CD14-positive monocyte (primary cell): ENCODE results near the gene ARF5. TPM values are rescaled to one million over a fixed set of nuclear protein-coding genes. Genes with fewer than 3 reads are reported as not detected.

Experiments used
- DNase-seq, 3 donors: peaks; one replicate each; pipeline ENCODE4 v3.0.0-alpha.2; 2011 to 2022
- H2AFZ ChIP-seq: 2 replicates; pipeline ENCODE4 v1.6.0; 2012; ENCODE audit warnings: mild to moderate bottlenecking, low read depth, low read length, inconsistent platforms; ENCODE audit not compliant: insufficient read depth, poor library complexity, severe bottlenecking
- H3K27ac ChIP-seq, 2 donors: 1 replicate in 1 of 2; 2 replicates in 1 of 2; pipeline ENCODE4 v1.5.1; 2012 to 2013; ENCODE audit warnings: low read length in 2 of 2, control low read depth in 1 of 2, inconsistent platforms in 1 of 2, low read depth in 1 of 2, mild to moderate bottlenecking in 1 of 2
- H3K27me3 ChIP-seq, 2 donors: one replicate each; pipeline versions ENCODE4 v1.6.0 to v1.6.1; 2011 to 2013; ENCODE audit warnings: low read length in 2 of 2; ENCODE audit not compliant: control insufficient read depth in 2 of 2, insufficient read depth in 2 of 2
- H3K36me3 ChIP-seq, 2 donors: replicated peaks in 1 of 2; 1 replicate in 1 of 2; 2 replicates in 1 of 2; pipeline versions ENCODE4 v1.5.1 to v1.6.1; 2012 to 2013; ENCODE audit warnings: low read length in 2 of 2, control low read depth in 1 of 2, inconsistent platforms in 1 of 2, mild to moderate bottlenecking in 1 of 2; ENCODE audit not compliant: insufficient read depth in 2 of 2, control insufficient read depth in 1 of 2
- H3K4me1 ChIP-seq, 2 donors: 1 replicate in 1 of 2; 2 replicates in 1 of 2; pipeline versions ENCODE4 v1.5.1 to v1.6.1; 2012 to 2013; ENCODE audit warnings: low read length in 2 of 2, control low read depth in 1 of 2, inconsistent platforms in 1 of 2, mild to moderate bottlenecking in 1 of 2, moderate library complexity in 1 of 2; ENCODE audit not compliant: insufficient read depth in 2 of 2, control insufficient read depth in 1 of 2
- H3K4me2 ChIP-seq: replicated peaks from 2 replicates; pipeline ENCODE3; 2012; ENCODE audit warnings: low read length, moderate library complexity, mild to moderate bottlenecking; ENCODE audit not compliant: poor library complexity, severe bottlenecking; ENCODE audit errors: extremely low read depth
- H3K4me3 ChIP-seq, 3 experiments: fragments of 200-600 bp in 1 of 3; sonication (generic) in 1 of 3; replicated peaks in 1 of 3; 1 replicate in 2 of 3; 2 replicates in 1 of 3; pipeline ENCODE4 v1.5.1; 2011 to 2013; ENCODE audit warnings: low read length in 3 of 3, mild to moderate bottlenecking in 3 of 3, control low read depth in 2 of 3, low read depth in 2 of 3, inconsistent platforms in 1 of 3, moderate library complexity in 1 of 3
- H3K79me2 ChIP-seq: 2 replicates; pipeline ENCODE4 v1.6.0; 2012; ENCODE audit warnings: mild to moderate bottlenecking, control low read depth, inconsistent platforms, low read length, moderate library complexity; ENCODE audit not compliant: insufficient read depth
- H3K9ac ChIP-seq: 2 replicates; pipeline ENCODE4 v1.6.0; 2017; ENCODE audit warnings: low read length, mild to moderate bottlenecking; ENCODE audit not compliant: insufficient read depth, poor library complexity, severe bottlenecking
- H3K9me3 ChIP-seq, 2 donors: replicated peaks in 1 of 2; 1 replicate in 1 of 2; 2 replicates in 1 of 2; pipeline versions ENCODE4 v1.5.1 to v1.6.1; 2012 to 2013; ENCODE audit warnings: low read length in 2 of 2, control low read depth in 1 of 2; ENCODE audit not compliant: control insufficient read depth in 1 of 2, insufficient read depth in 1 of 2
- H4K20me1 ChIP-seq: 2 replicates; pipeline ENCODE4 v1.6.0; 2012; ENCODE audit warnings: mild to moderate bottlenecking, low read length, control low read depth, moderate library complexity; ENCODE audit not compliant: insufficient read depth
- H3K27ac Mint-ChIP-seq, 7 donors: one replicate each; pipeline ENCODE4 v1.8.0; 2020; ENCODE audit warnings: mild to moderate bottlenecking in 7 of 7, mixed read lengths in 7 of 7, moderate library complexity in 6 of 7, inconsistent platforms in 2 of 7
- H3K27me3 Mint-ChIP-seq, 3 donors: one replicate each; pipeline ENCODE4 v1.8.0; 2021 to 2022; ENCODE audit warnings: low read depth in 3 of 3, mild to moderate bottlenecking in 3 of 3, mixed read lengths in 3 of 3, moderate library complexity in 3 of 3, inconsistent platforms in 1 of 3
- H3K36me3 Mint-ChIP-seq, 2 donors: one replicate each; pipeline ENCODE4 v1.8.0; 2020; ENCODE audit warnings: mixed read lengths in 2 of 2, inconsistent platforms in 1 of 2, mild to moderate bottlenecking in 1 of 2
- H3K4me1 Mint-ChIP-seq: one replicate; pipeline ENCODE4 v1.8.0; 2020; ENCODE audit warnings: mild to moderate bottlenecking, mixed read lengths
- H3K4me3 Mint-ChIP-seq, 2 donors: one replicate each; pipeline ENCODE4 v1.8.0; 2020; ENCODE audit warnings: mild to moderate bottlenecking in 2 of 2, mixed read lengths in 2 of 2, moderate library complexity in 1 of 2
- H3K9me3 Mint-ChIP-seq, 7 donors: one replicate each; pipeline ENCODE4 v1.8.0; 2020 to 2022; ENCODE audit warnings: mixed read lengths in 7 of 7, mild to moderate bottlenecking in 6 of 7, moderate library complexity in 6 of 7, inconsistent platforms in 2 of 7
- WGBS: methylation state at CpG from one replicate; pipeline ENCODE4 v1.1.5; 2013; ENCODE audit warnings: missing lambda C conversion rate; ENCODE audit not compliant: insufficient coverage; 5-methylcytosine and 5-hydroxymethylcytosine counted together
- intact Hi-C, 2 donors: fragments of 100-400 bp; cut with micrococcal nuclease; formaldehyde crosslinking; loops; one replicate each; pipeline versions ENCODE4 v1.15.0 to v1.15.1; 2023
- polyA plus RNA-seq, 3 donors: library from polyadenylated mRNA; depleted of rRNA in 1 of 3; unstranded in 2 of 3; stranded (reverse) in 1 of 3; fragments of 300-500 nt in 2 of 3; fragments of >200 nt in 1 of 3; fragmentation: Illumina TruSeq in 2 of 3; gene quantifications; 1 replicate in 2 of 3; 2 replicates in 1 of 3; pipeline ENCODE4 v1.2.3, GENCODE V29; 2012 to 2021
- TF ChIP-seq, protein P1 (sequence below): fragments of 200-600 bp; IDR thresholded peaks from one replicate; pipeline ENCODE4 v1.8.0; 2022; ENCODE audit warnings: antibody characterized with exemption, mild to moderate bottlenecking

The ARF5 gene
- polyA plus RNA-seq, 3 donors = 278 to 408 (median 313) TPM

DNA sequence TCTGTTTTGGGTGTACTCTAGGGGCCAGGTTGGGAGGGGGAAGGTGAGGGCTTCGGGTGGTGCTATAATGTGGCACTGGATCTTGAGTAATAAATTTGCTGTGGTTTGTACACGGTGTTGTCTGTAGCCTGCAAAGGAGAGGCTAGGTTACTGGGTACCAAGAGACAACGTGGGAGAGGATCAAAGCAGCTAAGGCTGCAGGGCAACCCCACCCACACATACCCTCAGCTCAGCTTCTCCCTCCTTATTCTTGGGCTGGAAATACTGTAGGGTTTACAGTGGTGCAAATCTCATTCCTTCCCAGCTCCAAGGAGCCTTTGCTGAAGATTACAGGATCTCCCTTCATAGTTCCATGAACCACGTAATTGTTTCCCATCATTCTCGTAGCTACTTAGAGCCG lies 3.4 kb downstream of the ARF5 start:
- Histone ChIP-seq H3K36me3 (peaks cover 15 to 17% of the 10 kb centered on the region in 2 donors), H3K9me3 (no peaks in the 10 kb centered on the region), H3K4me2 (no peak overlapping the region), H3K27me3 (no peaks in the 10 kb centered on the region), H4K20me1 (peaks cover 4% of the 10 kb centered on the region), H2AFZ (no peak overlapping the region), H3K9ac (no peak overlapping the region), H3K4me3 (no peak overlapping the region), H3K79me2 (peaks cover 10% of the 10 kb centered on the region), H3K27ac (no peak overlapping the region), H3K4me1 (peaks cover 48 to 62% of the 10 kb centered on the region in 2 donors)
- intact Hi-C loops = no loop called here
- Mint-ChIP-seq H3K4me1 (peaks cover 57% of the 10 kb centered on the region), H3K27me3 (peaks cover 0 to 5% (median 2%) of the 10 kb centered on the region in 3 donors), H3K27ac (peak overlapping the region in 1 of 7 donors; percentile 60), H3K4me3 (no peak overlapping the region), H3K9me3 (peaks cover 0 to 4% (median 0%) of the 10 kb centered on the region in 7 donors), H3K36me3 (peaks cover 20 to 29% of the 10 kb centered on the region in 2 donors)
- no CpG with 5 or more reads among the region's 6 CpGs for WGBS
- no peak for DNase-seq
- TF ChIP-seq, protein P1, sequence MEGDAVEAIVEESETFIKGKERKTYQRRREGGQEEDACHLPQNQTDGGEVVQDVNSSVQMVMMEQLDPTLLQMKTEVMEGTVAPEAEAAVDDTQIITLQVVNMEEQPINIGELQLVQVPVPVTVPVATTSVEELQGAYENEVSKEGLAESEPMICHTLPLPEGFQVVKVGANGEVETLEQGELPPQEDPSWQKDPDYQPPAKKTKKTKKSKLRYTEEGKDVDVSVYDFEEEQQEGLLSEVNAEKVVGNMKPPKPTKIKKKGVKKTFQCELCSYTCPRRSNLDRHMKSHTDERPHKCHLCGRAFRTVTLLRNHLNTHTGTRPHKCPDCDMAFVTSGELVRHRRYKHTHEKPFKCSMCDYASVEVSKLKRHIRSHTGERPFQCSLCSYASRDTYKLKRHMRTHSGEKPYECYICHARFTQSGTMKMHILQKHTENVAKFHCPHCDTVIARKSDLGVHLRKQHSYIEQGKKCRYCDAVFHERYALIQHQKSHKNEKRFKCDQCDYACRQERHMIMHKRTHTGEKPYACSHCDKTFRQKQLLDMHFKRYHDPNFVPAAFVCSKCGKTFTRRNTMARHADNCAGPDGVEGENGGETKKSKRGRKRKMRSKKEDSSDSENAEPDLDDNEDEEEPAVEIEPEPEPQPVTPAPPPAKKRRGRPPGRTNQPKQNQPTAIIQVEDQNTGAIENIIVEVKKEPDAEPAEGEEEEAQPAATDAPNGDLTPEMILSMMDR = no peak

DNA sequence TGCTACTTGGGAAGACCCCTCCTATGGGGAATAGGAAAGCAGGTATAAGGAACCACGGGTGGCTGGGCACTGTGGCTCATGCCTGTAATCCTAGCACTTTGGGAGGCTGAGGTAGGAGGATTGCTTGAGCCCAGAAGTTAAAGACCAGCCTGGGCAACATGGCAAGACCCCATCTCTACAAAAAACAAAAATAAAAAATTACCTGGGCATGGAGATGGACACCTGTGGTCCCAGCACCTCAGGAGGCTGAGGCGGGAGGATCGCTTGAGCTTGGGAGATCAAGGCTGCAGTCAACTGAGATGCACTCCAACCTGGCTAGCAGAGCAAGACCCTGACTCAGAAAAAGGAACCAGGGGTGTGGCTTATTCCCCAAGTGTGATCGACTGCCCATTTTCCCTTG lies 4.3 kb downstream of the ARF5 start:
- H3K4me3 ChIP-seq = no peak overlapping the region
- intact Hi-C loops = no loop called here
- H3K4me1 Mint-ChIP-seq = peaks cover 51% of the 10 kb centered on the region

More for the DNA sequence above, 4.3 kb downstream of the ARF5 start:
- 100% methylated on average over 2 of the region's 4 CpGs for WGBS
- peaks cover 15 to 17% of the 10 kb centered on the region in 2 donors for H3K36me3 ChIP-seq
- H3K9ac ChIP-seq = no peak overlapping the region
- TF ChIP-seq, protein P1 = no peak
- Mint-ChIP-seq H3K27ac (peak overlapping the region in 1 of 7 donors; percentile 13), H3K27me3 (peaks cover 2 to 5% (median 4%) of the 10 kb centered on the region in 3 donors), H3K9me3 (peaks cover 0 to 4% (median 0%) of the 10 kb centered on the region in 7 donors), H3K36me3 (peaks cover 20 to 29% of the 10 kb centered on the region in 2 donors), H3K4me3 (no peak overlapping the region)
- no peak overlapping the region for H2AFZ ChIP-seq
- no peaks in the 10 kb centered on the region for H3K9me3 ChIP-seq
- H3K27ac ChIP-seq = no peak overlapping the region
- no peaks in the 10 kb centered on the region for H3K27me3 ChIP-seq
- DNase-seq = no peak
- H3K4me1 ChIP-seq = peaks cover 45 to 59% of the 10 kb centered on the region in 2 donors
- H4K20me1 ChIP-seq = peaks cover 4% of the 10 kb centered on the region
- H3K4me2 ChIP-seq = no peak overlapping the region
- H3K79me2 ChIP-seq = peaks cover 10% of the 10 kb centered on the region
